Stimulated activated CD8-positive, alpha-beta memory T cell treated with anti-CD3 and anti-CD28 coated beads, Interleukin-7, amount 100 ng/mL, for 1 hour (primary cell): ENCODE data around the gene NBEAL2.
"Not testable (repeated sequence)": the region's sequence is repeated elsewhere in the genome, so short reads cannot be mapped to it uniquely, and the experiment has no call there.

Experiments used
- DNase-seq, 2 donors: peaks; one replicate each; pipeline ENCODE4 v3.0.0-alpha.2; 2020; ENCODE audit warnings: low read depth in 2 of 2

NBEAL2 gene

GRCh38 chr3:47010910-47011309 lies 31.4 kb downstream of the NBEAL2 start:
- DNase-seq: no peak

GRCh38 chr3:47011371-47011770 lies 31.9 kb downstream of the NBEAL2 start:
- DNase-seq: no peak

DNA sequence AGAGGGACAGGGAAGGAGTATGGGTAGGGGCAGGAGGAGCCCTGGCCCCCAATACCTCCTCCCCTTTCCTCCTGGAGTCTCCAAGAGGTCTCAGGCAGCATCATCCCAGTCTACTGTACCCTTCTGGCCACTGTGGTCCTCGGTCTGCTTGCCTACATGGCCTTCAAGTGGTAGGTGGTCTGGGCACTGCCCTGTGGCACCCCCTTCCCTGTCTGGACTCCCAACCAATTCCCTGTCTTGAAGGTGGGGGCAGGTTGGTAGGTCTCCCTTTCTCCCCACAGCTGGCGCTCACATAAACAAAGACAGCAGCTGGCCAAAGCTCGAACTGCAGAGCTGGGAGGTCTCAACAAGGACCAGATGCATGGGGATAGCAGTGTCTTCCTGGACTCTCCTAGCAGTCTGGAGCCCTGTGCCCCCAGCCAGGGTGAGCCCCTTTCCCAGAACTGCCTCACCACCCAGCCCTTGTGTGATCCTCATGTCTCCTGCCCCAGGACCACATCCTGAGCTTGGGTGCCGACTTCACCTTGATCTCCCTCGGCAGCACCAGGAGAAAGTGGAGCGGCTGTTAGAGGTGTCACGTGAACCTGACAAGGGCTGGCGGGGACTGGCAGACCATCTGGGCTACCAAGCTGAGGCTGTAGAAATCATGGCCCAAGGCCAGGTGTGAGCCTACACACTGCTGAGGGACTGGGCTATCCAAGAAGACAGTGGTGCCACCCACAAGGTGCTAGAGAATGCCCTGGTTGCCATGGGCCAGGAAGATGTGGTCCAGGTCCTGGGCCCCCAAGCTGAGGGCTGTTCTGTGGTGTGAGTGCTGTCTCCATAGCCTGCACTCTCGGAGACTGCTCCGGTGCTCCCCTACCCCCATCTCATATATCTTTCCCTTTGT lies 33.1 kb downstream of the NBEAL2 start:
- DNase-seq: no peak

GRCh38 chr3:47013231-47013630 lies 33.8 kb downstream of the NBEAL2 start:
- DNase-seq: no peak

- DNase-seq: no peak
These were observed 34.6 kb downstream of the NBEAL2 start for GRCh38 chr3:47014036-47014435.

DNA sequence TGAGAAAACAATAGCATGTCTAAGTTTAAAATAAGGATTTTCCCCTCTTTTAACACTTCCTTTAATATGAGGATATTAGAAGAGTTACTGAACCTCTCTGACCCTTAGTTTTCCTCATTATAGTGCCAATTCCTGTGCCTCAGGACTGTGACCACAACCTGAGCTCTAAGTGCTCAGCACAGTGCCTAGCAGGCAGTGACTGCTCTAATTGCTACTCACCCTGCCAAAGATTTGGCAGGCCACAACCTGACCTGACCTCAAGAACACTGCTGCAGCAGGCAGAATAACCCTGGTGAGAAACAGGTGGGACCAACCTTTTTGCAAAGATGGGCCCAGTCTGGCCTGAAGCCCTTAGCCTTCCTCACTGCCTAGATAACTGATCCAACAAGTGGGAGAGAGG lies 35.7 kb downstream of the NBEAL2 start:
- DNase-seq: no peak

DNA sequence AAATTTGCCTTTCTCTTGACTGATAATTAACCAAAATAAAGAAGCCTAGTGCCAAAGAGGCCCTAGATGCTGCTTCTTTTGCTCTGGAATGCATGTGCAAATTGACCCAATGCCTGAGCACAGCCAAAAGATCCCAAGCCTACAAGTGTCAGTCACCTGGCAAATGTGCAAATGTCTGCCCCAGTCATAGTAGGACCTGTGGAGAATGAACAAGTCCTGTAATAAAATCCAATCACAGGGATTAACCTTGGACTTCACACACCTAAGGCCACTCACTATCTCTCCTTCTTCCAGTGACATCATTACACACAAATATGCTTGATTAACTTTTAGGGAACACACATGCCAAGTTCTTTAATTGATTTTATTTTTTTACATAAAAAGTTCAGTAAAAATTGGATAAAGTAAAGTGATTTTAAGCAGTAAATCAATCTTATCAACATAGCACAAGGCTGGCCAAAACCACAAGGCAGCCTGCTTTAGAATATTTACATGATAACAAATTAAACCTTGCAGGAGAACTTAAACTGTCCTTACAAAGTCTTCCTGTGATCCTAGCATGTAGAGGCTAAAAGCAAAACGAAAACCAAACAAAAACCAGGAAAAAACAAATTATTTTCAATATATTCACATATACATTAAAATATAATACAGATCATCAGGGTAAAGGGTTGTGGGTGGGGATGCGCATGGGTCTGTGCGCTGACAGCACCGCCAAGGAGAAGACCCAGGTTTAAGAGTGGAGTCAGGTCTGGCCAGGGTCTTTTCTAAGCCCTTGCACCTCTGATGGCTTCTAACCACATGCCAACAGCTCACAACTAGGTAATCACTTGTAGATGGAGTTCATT lies 36.8 kb downstream of the NBEAL2 start:
- DNase-seq: no peak

GRCh38 chr3:47016934-47017435 lies 37.5 kb downstream of the NBEAL2 start:
- no peak for DNase-seq

DNA sequence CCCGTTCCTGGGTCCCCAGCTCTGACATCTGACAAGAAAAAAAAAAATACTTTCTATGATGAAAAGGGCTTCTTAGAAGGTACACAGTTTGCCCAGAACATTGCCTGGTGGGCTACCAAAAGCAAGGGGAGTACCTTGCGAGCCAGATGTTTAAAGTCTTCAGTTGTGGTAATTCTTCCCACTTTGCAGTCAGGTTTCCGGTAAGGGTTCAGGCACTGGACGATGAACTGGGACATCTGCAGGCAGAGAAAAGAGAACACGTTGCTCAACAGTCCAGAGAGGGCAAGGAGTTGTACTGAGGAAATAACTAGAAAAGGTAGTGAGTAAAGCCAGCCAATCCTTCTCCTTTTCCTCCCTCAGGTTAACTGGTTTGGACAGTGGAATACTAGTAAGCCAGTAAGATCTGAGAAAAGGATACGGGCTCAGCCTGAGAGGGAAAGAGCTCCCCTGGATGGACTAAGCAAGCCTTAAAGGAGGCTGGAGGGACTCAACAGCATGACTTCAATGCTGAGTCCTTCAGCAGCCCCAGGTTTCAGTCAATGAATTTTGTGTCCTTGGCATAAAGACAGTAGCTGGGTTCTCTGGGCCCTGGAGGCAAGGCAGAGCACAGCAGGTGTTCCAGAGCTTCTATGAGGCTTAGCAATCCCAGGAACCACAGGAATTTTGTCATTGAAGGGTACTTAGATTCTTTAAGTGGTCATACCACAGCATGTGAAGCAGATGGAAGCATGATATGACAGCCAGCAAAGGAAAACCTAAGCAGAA lies 38.2 kb downstream of the NBEAL2 start:
- no peak for DNase-seq

DNA sequence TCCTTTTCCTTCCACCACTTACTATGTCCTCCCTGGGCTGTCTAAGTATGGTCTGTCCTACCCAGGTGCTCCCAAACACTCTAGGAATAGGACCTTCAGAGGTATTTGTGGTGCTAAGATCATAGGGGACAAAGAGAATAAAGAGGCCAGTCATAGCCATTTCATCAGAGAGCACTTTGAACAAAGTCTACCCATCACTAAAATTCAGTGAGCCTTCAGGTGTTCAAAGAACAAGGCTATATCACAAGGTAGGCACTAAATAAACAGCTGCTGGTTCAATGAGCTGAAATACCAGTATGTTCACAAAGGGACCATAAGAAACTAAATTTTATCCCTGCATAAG lies 38.8 kb downstream of the NBEAL2 start:
- no peak for DNase-seq

DNA sequence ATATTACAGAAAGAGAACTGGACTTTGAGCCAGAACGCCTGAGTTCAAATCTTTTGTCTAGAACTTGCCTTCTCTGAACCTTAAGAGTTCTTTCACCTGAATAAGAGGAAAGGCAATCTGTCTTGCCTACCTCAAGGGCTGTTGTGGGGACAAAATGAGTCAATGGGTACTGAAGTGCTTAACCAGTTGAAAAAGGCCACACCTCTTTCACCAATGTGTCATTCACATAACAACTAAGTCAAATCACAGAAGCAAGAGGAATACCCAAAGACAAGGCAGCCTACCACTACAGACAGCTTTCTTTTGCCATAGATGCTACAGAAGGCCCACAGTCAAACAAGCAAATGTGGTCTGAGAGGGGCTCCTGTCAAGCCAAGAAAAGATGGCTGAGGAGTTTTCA lies 39.7 kb downstream of the NBEAL2 start:
- no peak for DNase-seq

DNA sequence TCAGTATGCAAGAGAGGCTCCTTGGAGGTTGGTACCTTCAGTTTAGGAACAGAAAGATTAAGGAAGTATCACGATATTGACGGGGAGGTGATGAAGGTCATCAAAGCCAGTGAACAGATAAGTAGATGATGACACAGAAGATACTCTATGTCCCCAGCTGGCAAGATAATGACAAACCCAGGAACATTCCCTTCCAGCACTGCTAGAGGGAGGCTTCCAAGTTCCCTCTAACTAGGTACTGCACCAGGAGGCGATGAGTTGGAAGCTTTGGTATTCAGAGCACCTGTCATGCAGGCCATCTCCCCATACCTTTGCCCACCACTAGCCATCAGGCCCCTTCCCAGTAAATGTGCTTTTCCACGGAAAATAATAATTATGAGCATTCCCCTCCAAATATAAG lies 40.8 kb downstream of the NBEAL2 start:
- DNase-seq: no peak

- no peak for DNase-seq
These were observed 43.2 kb downstream of the NBEAL2 start for GRCh38 chr3:47022641-47023071.

- DNase-seq: no peak
These were observed 45.5 kb downstream of the NBEAL2 start for GRCh38 chr3:47024932-47025331.

DNA sequence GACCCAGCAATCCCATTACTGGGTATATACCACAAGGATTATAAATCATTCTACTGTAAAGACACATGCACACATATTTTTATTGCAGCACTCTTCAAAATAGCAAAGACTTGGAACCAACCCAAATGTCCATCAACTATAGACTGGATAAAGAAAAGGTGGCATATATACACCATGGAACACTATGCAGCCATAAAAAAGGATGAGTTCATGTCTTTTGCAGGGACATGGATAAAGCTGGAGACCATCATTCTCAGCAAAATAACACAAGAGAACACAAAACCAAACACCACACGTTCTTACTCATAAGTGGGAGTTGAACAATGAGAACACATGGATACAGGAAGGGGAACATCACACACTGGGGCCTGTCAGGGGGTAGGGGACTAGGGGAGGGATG lies 47.0 kb downstream of the NBEAL2 start:
- DNase-seq: not testable (repeated sequence)

- no peak for DNase-seq
These were observed 48.7 kb downstream of the NBEAL2 start for GRCh38 chr3:47028146-47028545.

- DNase-seq: no peak
These were observed 49.2 kb downstream of the NBEAL2 start for GRCh38 chr3:47028667-47029066.

DNA sequence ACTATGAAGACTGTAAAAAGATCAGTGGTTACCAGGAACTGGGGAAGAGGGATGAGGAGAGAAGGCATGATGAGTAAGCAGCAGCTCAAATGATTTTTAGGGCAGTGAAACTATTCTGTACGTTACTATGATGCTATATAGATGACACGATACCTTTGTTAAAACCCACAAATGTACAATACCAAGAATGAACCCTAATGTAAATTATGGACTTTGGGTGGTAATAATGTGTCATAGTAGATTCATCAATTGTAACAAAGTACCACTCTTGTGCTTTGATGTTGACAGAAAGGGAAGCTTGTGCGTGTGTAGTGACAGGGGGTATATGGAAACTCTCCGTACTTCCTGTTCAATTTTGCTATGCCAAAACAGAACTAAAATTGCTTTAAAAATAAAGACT lies 51.6 kb downstream of the NBEAL2 start:
- DNase-seq: not testable (repeated sequence)

GRCh38 chr3:47034868-47035489 lies 55.5 kb downstream of the NBEAL2 start:
- DNase-seq: no peak

DNA sequence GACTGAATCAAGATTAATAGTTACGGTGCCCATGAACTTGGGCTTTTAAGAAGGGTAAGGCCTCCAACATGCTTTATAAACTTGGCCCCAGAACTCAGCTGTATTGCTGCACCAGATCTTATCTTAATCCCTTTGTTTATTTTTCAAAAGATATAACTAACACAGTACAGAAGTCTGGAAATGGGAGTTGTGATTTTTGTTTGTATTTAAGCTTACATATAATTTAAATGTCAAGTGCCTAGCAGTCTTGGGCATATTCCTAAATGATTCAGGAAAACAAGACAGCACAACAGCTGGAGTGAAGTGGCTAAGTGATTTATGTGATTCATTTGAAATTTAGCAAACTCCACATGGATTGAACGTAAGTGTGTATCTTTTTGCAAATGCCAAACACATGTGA lies 56.2 kb downstream of the NBEAL2 start:
- DNase-seq: no peak

GRCh38 chr3:47036145-47036544 lies 56.7 kb downstream of the NBEAL2 start:
- DNase-seq: no peak

DNA sequence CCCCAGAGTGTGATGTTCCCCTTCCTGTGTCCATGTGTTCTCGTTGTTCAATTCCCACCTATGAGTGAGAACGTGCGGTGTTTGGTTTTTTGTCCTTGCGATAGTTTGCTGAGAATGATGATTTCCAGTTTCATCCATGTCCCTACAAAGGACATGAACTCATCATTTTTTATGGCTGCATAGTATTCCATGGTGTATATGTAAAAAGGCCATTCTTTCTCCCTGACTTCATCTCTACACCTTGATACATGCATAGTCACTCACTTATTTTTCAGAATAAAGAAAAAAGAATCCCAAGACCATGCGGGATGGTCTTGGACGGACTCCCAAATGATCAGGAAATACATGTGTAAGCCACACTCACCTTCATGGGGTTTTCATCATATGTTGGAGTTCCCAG lies 57.8 kb downstream of the NBEAL2 start:
- not testable (repeated sequence) for DNase-seq
